Epithelial cell of proximal tubule (primary cell): ENCODE data around the gene UBE2D4. TPM values are rescaled to one million over a fixed set of nuclear protein-coding genes. Genes with fewer than 3 reads are reported as not detected.
"Not testable (repeated sequence)": the region's sequence is repeated elsewhere in the genome, so short reads cannot be mapped to it uniquely, and the experiment has no call there.

ENCODE experiments used
- DNase-seq: peaks from one replicate; pipeline ENCODE4 v3.0.0-alpha.2; 2011; ENCODE audit warnings: low read depth
- H3K4me3 ChIP-seq: 2 replicates; pipeline ENCODE4 v1.5.1; 2011; ENCODE audit warnings: low read depth, mild to moderate bottlenecking, low read length
- CTCF ChIP-seq: conservative IDR thresholded peaks from 2 replicates; pipeline ENCODE4 v1.5.1; 2012; ENCODE audit warnings: low read depth, mild to moderate bottlenecking, low read length
- total RNA-seq: library from RNA; depleted of rRNA; stranded (reverse); fragments of >200 nt; gene quantifications from 2 replicates; pipeline ENCODE4 v1.2.3, GENCODE V29; 2015

Gene UBE2D4
- total RNA-seq, 1 donor from 2014 or later: 26.7 TPM

DNA sequence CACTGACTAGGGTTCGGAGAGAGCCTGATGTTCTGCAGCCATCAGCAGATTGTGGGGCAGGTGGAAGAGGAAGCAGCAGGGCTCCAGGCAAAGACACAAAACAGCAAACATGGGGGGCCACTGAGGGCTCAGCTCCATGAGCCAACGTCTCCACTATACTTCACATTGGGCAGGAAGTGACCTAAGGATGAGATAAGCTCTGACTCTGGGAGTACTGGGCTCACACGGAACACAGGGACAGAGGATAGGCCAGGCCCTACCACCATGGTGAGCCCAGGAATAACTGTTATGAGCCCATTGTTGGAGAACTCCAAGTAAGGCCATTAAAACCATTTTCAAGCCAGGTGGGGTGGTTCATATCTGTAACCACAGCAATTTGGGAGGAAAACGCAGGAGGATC is 42.0 kb upstream of the UBE2D4 start:
- no peak for TF ChIP-seq CTCF
- no peak overlapping the region for H3K4me3 ChIP-seq
- no peak for DNase-seq

- no peak overlapping the region for H3K4me3 ChIP-seq
- TF ChIP-seq CTCF: no peak
Observed at GRCh38 chr7:43884617-43885016, 41.6 kb upstream of the UBE2D4 start.

DNA sequence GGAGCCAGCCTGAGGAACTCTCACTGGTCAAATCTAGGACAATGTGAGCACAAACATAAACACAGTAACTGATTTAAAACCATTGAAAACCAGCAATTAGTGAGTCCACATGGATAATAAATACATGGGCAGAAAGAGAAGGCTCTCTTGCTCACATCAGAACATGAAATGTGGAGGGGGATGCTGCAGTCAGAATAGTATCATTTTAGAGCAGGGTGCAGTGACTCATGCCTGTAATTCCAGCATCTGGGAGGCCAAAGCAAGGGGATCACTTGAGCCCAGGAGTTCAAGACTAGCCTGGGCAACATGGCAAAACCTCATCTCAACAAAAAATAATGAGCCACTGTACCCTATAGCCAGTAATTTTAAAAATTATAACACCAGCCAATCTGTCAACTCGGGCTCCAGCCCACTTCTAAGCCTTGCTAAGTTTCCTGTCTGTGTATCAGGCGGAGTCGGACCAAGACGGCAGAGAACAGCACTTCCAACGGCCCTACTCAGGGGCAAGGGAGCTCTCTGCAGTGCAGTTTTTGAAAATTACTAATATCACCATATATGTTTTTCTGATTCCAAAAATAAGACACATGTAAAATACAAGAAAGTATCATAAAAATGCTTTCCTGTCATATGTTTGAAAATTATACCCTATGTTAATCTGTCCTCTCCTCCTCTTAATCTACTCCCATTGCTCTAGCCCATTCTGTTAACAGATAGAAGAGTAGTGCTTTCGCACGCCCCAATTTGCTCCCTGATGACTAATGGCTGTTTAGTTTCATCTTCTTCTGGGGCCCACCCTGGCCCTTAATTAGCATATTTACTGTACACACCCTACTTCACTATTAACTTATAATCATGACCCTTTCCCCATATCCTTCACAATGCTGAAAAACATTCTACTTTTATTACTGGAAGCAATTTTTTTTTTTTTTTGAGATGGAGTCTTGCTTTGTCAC is 37.0 kb upstream of the UBE2D4 start:
- no peak overlapping the region for H3K4me3 ChIP-seq
- no peak for DNase-seq
- TF ChIP-seq CTCF: no peak

More at GRCh38 chr7:43884617-43885016, 41.6 kb upstream of the UBE2D4 start:
- DNase-seq: no peak

DNA sequence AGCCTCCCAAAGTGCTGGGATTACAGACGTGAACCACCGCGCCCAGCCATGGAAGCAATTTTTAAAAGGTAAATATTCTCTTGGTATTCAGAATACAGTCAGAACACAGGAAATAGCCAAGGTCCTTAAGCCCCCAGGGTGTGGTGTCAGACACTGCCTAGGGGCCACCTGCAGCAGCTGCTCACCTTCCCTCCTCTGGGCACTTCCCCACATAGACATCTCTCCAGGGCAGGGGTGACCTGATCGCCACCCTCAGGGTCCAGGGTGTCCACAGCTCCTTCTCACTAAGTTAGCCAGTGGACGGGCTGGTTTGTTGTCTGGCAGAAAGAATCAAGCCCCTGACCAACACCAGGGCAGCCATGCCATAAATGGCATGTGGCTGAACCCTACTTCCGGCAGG is 35.8 kb upstream of the UBE2D4 start:
- no peak overlapping the region for H3K4me3 ChIP-seq
- DNase-seq: no peak
- no peak for TF ChIP-seq CTCF

- no peak for TF ChIP-seq CTCF
- DNase-seq: no peak
- H3K4me3 ChIP-seq: no peak overlapping the region
Observed at GRCh38 chr7:43891069-43891955, 34.9 kb upstream of the UBE2D4 start.

DNA sequence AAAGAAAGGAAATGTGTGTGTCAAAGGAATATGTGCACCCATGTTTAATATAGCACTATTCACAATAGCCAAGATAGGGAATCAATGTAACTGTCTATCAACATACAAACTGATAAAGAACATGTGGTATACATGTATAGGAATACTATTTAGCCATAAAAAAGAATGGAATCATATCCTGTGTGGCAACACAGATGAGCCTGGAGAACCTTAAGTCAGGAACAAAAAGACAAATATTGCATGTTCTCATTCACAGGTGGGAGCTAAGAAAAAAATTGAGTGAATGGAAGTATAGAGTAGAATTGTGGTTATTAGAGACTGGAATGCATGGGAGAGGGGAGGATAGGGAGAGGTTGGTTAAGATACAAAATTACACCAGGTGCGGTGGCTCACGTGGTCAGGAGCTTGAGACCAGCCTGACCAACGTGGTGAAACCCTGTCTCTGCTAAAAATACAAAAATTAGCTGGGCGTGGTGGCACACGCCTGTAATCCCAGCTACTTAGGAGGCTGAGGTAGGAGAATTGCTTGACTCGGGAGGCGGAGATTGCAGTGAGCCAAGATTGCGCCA is 30.3 kb upstream of the UBE2D4 start:
- no peak overlapping the region for H3K4me3 ChIP-seq
- no peak for TF ChIP-seq CTCF
- DNase-seq: no peak

GRCh38 chr7:43898571-43898970 is 27.7 kb upstream of the UBE2D4 start:
- DNase-seq, H3K4me3 ChIP-seq: not testable (repeated sequence)
